HL-60/S4 treated with phorbol 12-myristate 13-acetate at 8.2 ng/mL for 4 days and 3 days (cell line): ENCODE data around the gene HVCN1.
"Not testable (repeated sequence)": the region's sequence is repeated elsewhere in the genome, so short reads cannot be mapped to it uniquely, and the experiment has no call there.

Experiments used
- in situ Hi-C: fragments of 300-500 bp; cut with MboI; formaldehyde crosslinking; loops from 2 replicates; pipeline ENCODE4 v1.15.0; 2022; ENCODE audit warnings: low sequenced_read_pairs

Gene HVCN1

GRCh38 chr12:110668480-110669192 lies 20.3 kb downstream of the HVCN1 start:
- in situ Hi-C loops = no loop called here

DNA sequence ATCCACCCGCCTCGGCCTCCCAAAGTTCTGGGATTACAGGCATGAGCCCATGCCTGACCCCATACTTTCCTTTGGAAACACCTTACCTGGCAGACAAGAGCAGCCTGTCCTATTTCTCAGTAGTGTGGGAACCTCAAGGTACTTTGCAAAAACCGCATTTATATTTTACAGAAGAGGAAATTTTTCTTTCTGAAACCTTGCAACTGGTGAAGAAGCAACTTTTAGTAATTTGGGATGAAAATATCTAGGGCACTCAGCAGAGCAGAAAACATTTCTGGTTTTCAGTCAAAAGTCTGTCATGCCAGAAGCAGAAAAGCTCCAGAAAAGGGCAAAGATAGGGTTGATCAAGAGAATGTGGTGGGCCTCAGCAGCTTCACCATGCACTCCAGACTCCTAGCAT lies 21.2 kb downstream of the HVCN1 start:
- in situ Hi-C loops = no loop called here

GRCh38 chr12:110666892-110667291 lies 22.0 kb downstream of the HVCN1 start:
- in situ Hi-C loops = no loop called here

DNA sequence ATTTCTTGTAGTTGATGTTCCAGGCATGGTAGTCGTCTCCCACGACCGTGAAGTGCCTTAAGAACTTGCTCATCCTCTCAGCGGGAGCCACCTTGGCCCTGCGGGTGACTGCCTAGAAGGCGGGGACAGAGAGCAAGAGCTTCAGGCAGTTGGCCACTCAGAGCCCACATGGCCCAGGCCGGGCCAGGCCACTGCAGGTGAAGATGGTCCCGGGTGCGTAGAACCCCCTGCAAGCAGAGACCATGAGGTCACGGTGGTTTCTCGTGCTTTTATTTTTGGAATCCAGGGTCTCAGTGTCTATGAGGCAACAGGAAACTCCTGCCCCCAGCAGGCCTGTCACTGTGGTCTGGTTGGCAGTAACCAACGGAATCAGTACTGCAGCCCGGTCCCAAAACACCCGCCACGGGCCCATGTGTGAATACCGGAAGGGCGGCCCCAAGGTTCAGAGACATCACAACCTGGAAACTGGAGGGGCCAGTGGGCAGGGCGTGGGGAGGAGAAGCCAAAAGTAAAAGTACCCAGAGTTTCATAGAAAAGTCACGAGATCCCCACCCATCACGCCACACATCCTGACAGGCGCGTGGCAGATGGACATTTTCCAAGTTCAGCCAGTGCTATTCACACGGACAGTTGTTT lies 27.5 kb downstream of the HVCN1 start:
- in situ Hi-C loops = no loop called here

GRCh38 chr12:110658878-110659277 lies 30.0 kb downstream of the HVCN1 start:
- in situ Hi-C loops = no loop called here

DNA sequence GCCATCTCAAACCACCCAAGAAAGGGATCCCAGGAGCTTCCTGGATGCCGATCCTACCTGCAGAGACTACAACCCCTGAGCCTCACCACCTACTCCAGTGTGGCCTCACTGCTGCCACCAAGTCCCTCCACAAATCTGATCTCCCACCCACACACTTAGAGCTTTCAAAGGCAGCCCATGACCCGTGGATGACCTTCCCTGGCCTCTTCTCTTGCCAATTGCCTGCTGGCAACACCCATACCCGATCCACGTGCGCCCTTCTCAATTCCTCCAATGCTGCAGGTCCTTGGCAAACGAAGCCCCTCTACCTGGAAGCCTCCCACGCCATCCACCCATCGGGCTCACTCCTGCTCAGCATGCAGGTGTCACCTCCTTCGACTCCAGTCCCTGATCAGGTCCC lies 30.7 kb downstream of the HVCN1 start:
- in situ Hi-C loops = no loop called here

DNA sequence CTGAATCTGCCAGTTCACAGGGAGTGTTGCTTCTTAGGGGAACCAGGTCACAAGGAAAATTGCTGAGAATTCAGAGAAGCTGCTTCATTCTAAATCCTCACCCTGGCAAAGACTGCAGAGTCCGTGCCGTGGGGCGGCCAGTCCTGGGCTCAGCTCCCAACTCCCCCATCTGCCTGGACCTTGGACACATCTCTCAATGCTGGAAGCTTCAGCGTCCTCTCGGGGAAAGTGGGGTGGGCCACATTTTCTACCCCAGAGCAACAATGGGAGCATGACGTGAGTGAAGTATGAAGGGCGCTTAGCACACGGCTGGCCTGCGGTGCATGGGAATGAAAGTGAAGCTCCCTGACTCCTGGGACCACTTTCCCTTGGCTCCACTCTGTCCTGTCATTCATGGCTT lies 31.2 kb downstream of the HVCN1 start:
- in situ Hi-C loops = no loop called here

GRCh38 chr12:110656071-110656655 lies 32.8 kb downstream of the HVCN1 start:
- in situ Hi-C loops = no loop called here

DNA sequence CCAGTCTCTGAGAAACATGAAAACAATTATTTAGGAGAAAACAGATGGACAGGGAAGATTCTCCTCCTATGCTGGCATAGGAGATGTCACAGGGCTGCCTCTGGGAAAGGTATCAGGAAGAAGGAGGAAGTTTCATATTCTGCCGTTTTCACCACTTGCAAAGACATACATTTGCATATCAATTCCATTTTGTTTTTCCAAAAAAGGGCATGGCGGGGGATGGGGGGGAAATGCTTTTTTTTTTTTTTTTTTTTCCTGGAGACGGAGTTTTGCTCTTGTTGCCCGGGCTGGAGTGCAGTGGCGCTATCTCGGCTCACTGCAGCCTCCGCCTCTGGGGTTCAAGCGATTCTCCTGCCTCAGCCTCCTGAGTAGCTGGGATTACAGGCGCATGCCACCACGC lies 34.7 kb downstream of the HVCN1 start:
- in situ Hi-C loops = not testable (repeated sequence)

- in situ Hi-C loops = no loop called here
Observed at GRCh38 chr12:110649341-110649847, 39.5 kb downstream of the HVCN1 start.

GRCh38 chr12:110647631-110648040 lies 41.3 kb downstream of the HVCN1 start:
- in situ Hi-C loops = no loop called here

DNA sequence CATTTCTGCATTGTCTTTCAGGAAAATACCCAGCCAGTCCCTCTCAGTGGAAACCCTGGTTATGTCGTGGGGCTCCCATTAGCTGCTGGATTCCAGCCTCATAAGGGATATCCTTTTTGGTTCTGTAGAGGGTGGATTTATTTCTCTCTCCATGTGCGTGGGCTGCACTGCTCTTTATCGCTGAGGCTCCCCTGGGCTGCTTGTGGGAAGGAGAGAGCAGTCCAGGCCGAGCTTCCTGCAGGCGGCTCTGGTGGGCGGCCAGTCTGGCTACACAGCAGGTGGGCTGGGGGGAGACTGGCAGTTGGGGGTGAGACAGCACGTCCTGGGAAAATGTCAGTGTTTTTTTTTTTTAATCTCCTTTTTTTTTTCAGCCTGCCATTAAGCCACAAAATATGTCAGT lies 47.4 kb downstream of the HVCN1 start:
- in situ Hi-C loops = no loop called here

- in situ Hi-C loops = no loop called here
Observed at GRCh38 chr12:110640275-110641025, 48.5 kb downstream of the HVCN1 start.

DNA sequence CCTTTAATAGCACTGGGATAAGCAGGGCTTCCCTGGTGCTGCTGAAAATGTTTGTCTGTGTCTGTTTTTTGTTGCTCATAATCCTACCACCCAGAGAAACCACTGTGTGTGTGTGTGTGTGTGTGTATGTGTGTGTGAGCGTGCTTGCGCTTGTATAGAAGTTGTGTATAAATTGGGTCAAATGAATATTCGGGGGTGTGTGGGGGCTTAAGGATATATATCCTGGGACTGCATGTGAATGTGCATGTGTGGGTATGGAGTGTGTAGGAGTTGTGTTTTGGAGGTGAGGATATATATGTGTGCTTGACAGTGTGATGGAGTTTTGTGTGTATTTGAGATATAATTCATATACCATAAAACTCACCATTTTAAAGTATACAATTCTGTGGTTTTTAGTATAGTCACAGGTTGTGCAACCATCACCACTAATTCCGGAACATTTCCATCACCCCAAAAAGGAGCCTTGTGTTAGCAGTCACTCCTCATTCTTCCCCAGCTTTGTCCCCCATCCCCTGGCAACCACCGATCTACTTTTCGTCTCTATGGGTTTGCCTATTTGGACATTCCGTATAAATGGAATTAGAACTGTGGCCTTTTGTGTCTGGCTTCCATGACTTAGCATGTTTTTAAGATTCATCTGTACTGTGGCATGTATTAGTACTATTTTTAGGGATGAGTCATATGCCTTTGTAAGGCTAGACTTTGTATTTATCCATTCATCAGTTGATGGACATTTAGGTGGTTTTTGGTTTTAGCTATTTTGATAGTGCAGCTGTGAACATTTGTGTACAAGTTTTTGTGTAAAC lies 49.4 kb downstream of the HVCN1 start:
- in situ Hi-C loops = no loop called here

- in situ Hi-C loops = no loop called here
Observed at GRCh38 chr12:110638796-110639195, 50.1 kb downstream of the HVCN1 start.

- in situ Hi-C loops = no loop called here
Observed at GRCh38 chr12:110637869-110638441, 51.0 kb downstream of the HVCN1 start.

GRCh38 chr12:110636516-110636915 lies 52.4 kb downstream of the HVCN1 start:
- in situ Hi-C loops = no loop called here

- in situ Hi-C loops = no loop called here
Observed at GRCh38 chr12:110635055-110635454, 53.9 kb downstream of the HVCN1 start.

DNA sequence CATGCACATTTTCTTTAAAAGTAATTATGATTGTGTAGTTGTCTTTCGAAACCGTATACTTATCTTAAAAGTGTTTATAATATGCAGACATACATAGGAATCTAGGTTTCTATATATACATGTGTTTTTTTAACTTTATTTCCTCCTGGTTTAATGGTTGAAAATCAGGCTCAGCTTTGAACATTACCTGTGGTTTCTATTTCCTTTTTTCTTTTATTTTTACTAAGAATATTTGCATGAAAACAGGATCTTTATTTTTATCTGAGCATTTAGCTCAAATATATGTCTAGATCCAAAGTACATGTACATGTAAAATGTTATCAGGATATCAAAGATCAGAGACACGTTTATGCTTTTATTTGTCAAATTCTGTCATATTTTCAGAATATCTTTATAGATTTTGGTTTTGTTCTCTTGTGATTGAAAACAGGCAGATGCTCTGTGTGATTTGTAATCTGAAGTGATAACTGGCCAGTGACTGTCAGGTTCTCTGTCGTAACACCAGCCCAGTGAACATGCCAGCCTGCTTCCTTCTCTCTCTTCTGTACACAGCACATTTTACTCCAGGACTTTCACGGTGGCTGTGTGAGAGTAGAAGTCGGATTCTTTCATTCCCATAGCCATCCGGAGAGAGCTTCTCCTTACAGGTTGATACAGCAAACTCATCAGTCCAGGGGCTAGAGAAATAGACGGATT lies 61.3 kb downstream of the HVCN1 start:
- in situ Hi-C loops = no loop called here

GRCh38 chr12:110622582-110622981 lies 66.3 kb downstream of the HVCN1 start:
- in situ Hi-C loops = no loop called here
